GM18505 (cell line): ENCODE results near the gene LFNG.

ENCODE experiments used
- ATAC-seq: cut with Tn5 transposase; IDR thresholded peaks from one replicate; pipeline ENCODE4 v1.9.1; 2021; ENCODE audit not compliant: unreplicated experiment
- POLR2A ChIP-seq: IDR thresholded peaks from 4 replicates; pipeline ENCODE4 v1.6.1; 2011; ENCODE audit warnings: borderline replicate concordance; ENCODE audit not compliant: insufficient read depth, insufficient read length; ENCODE audit errors: extremely low read depth

Gene LFNG

GRCh38 chr7:2521341-2521745 is 1.8 kb downstream of the LFNG start:
- no peak for TF ChIP-seq POLR2A
- ATAC-seq, result no peak

GRCh38 chr7:2521952-2522591 is 2.5 kb downstream of the LFNG start:
- TF ChIP-seq POLR2A, result no peak
- no peak for ATAC-seq

- ATAC-seq, result no peak
- no peak for TF ChIP-seq POLR2A
These were observed 3.3 kb downstream of the LFNG start for GRCh38 chr7:2522780-2523433.

GRCh38 chr7:2523461-2523936 is 3.9 kb downstream of the LFNG start:
- TF ChIP-seq POLR2A, result no peak
- no peak for ATAC-seq

GRCh38 chr7:2523941-2524807 is 4.6 kb downstream of the LFNG start:
- ATAC-seq, result no peak
- TF ChIP-seq POLR2A, result no peak

- TF ChIP-seq POLR2A, result no peak
- ATAC-seq, result no peak
These were observed 5.5 kb downstream of the LFNG start for GRCh38 chr7:2524808-2525657.

- no peak for ATAC-seq
- TF ChIP-seq POLR2A, result no peak
These were observed 6.4 kb downstream of the LFNG start for GRCh38 chr7:2525658-2526630.

GRCh38 chr7:2526659-2527504 is 7.3 kb downstream of the LFNG start:
- no peak for TF ChIP-seq POLR2A
- no peak for ATAC-seq

- no peak for TF ChIP-seq POLR2A
- no peak for ATAC-seq
These were observed 8.2 kb downstream of the LFNG start for GRCh38 chr7:2527505-2528467.

- TF ChIP-seq POLR2A, result no peak
- no peak for ATAC-seq
These were observed 9.0 kb downstream of the LFNG start for GRCh38 chr7:2528481-2529095.
